GM04504 (cell line): ENCODE data around the gene C22orf31.
"Not testable (repeated sequence)": the region's sequence is repeated elsewhere in the genome, so short reads cannot be mapped to it uniquely, and the experiment has no call there.

Source experiments
- DNase-seq: peaks from one replicate; pipeline ENCODE4 v3.0.0-alpha.2; 2012; ENCODE audit warnings: low read depth

C22orf31 gene

GRCh38 chr22:29055192-29055830 is 6.3 kb downstream of the C22orf31 start:
- DNase-seq = no peak

- no peak for DNase-seq
Observed at GRCh38 chr22:29054251-29054767, 7.3 kb downstream of the C22orf31 start.

DNA sequence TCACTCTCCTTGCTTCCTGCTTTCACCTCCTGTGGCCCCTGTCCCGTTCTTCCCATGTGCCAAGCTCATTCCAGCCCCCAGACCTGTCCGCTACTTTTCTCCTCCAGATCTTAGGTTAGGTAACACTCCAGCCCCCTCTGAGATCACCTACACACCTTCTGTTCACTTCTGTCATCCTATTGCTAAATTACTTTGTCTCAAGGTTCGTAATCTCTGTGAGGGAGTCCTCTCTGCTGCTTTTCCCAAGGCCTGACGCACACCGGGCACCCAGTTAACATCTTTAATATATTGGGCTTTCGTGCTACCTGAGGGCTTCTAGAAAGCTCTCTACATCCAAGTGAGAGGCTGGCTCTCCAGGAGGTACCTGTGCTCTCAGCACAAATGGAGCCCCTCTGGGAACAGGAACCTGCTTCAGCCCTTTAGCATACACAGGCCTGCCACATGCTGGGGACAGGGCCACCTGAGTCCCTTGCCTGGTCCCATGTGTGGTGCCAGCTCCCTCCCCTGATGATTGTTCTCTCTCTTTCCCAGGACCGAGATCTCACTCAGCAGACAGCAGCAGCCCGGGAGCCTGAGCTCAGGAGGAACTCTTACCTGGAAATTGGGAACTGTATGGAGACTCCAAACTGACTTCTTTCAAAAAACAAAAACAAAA is 8.5 kb downstream of the C22orf31 start:
- DNase-seq = no peak

GRCh38 chr22:29050457-29050856 is 11.2 kb downstream of the C22orf31 start:
- no peak for DNase-seq

DNA sequence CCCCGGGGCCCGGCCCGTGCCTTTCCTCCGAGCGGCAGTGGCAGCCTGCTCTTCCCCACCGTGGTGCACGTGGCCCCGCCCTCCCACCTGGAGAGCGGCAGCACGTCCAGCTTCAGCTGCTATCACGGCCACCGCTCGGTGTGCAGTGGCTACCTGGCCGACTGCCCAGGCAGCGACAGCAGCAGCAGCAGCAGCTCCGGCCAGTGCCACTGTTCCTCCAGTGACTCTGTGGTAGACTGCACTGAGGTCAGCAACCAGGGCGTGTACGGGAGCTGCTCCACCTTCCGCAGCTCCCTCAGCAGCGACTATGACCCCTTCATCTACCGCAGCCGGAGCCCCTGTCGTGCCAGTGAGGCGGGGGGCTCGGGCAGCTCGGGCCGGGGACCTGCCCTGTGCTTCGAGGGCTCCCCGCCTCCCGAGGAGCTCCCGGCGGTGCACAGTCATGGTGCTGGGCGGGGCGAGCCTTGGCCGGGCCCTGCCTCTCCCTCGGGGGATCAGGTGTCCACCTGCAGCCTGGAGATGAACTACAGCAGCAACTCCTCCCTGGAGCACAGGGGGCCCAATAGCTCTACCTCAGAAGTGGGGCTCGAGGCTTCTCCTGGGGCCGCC is 11.9 kb downstream of the C22orf31 start:
- DNase-seq = no peak

GRCh38 chr22:29048822-29049654 is 12.6 kb downstream of the C22orf31 start:
- DNase-seq = no peak

- peak; percentile 51 for DNase-seq
Observed at GRCh38 chr22:29044657-29045176, 16.9 kb downstream of the C22orf31 start.

DNA sequence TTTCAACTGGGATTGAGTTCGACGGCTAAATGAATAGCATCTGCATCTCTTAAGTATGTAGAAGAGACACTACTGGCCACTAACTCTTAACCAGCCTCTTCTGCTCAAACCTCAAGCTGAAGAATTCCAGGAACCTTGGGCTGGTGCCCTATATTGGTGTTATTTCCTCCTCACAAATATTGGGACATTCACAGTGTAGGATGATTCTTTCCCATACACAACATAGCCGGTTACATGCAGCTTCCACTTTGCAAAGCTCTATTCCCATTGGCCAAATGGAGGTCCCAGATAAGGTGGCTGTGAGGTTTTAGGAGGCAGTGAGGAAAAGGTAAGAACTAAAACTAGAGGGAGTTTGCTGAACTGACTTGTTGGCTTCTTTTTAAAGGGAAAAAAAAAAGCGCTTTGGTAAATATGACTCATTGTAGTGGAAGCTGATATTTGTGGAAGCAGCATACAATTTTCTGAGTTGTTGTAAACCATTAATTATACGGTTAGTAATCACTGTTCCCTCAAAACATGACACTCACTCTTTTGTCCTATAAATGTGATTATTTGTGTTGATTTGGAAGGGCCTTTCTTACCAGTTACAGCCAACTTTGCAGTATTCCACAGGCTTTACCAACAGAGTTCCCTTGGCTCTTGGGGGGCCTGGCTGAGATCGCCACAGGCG is 17.6 kb downstream of the C22orf31 start:
- DNase-seq = peak; percentile 32

DNA sequence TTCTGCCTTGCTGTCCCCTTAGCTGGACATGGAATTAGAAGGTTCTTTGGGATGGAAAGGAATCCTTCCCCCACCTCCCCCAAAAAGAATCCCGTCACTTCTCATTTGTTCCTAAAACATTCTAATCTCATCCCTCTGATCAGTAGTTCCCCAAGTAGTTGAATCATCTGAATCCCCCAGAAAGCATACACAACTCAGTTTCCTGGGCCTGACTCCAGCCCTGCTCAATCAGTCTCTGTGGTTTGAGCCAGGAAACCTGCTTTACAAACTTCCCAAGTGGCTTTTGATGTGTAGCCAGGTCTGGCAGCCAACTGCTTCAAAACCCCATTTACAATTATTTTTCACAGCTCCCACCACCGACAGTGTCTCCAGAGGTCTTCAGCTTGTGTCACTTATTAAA is 20.2 kb downstream of the C22orf31 start:
- DNase-seq = no peak

- DNase-seq = peak; percentile 81
Observed at GRCh38 chr22:29040385-29041275, 21.0 kb downstream of the C22orf31 start.

DNA sequence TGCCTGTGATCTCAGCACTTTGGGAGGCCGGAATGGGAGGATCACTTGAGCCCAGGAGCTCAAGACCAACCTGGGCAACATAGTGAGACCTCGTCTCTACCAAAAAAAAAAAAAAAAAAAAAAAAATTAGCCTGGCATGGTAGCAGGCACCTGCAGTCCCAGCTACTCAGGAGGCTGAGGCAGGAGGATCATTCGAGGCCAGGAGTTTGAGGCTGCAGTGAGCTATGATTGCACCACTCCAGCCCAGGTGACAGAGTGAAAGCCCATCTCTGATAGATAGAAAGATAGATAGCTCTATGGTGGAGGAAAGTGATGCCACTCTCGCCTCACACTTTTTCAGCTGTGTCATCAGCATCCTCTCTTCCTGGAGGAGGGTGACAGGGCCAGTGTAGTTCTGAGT is 21.9 kb downstream of the C22orf31 start:
- DNase-seq = not testable (repeated sequence)

DNA sequence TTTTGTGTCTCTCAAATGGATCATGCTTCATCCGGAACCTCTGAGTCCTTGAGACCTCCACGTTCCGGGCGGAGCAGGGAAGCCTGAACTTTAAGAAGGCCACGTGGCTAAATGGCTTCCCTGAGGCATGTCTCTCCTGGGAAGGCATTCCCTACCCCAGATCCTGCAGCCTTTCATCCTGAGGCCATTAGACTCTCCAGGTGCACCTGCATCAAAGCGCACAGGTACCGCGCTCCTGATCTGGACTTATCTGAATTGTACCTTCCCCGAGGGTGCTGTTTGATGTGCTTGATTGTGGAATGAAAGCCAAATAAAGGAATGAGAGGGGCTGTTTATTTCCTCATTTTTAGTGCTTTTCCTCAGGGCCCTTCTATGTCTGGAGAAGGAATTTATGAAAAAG is 22.5 kb downstream of the C22orf31 start:
- no peak for DNase-seq

DNA sequence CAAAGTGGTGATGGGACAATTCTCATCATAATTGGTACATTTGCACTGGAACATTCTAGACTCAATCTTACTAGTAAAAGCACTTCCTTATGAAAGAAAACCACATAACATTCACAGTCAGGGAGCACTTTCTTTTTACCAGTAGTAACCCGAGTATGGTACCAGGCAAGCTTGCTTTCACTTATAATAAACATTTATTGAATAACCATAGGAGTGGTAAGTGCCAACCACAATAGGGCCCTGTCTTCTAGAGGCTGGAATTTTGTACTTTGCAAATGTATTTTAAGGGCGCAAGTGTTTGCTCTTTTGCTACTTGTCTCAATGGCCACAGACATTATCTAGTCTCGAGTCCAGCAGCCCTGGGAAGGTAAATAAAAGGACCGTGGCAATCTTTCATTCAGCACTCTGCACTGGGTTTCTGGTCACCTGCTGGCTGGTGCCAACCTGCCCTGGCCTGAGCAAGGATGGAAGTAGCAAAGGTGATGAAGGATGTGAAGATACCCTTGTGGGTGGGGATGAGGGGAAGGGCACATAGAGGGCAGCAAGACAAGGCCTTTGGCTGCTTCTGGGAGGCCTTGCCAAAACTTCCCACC is 24.2 kb downstream of the C22orf31 start:
- no peak for DNase-seq

DNA sequence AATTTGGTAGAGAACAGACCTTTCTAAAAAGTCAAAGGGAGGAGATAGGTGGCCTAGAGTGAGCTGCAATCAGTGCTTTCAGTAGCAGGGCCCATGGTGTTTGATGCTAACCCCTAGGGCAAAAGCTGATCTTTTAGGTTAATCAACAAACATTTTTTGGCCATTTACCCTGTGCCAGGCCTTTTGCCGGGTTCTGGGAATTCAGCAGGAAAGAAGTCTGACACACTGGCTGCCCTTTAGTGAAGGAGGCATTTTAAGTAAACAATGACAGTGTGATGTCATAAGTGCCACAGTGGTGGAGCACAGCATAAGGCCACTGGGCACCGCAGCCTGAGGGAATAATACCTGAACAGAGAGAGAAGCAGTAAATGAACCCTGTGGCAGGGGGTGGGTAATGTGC is 29.0 kb downstream of the C22orf31 start:
- no peak for DNase-seq

GRCh38 chr22:29032014-29032475 is 29.6 kb downstream of the C22orf31 start:
- no peak for DNase-seq

DNA sequence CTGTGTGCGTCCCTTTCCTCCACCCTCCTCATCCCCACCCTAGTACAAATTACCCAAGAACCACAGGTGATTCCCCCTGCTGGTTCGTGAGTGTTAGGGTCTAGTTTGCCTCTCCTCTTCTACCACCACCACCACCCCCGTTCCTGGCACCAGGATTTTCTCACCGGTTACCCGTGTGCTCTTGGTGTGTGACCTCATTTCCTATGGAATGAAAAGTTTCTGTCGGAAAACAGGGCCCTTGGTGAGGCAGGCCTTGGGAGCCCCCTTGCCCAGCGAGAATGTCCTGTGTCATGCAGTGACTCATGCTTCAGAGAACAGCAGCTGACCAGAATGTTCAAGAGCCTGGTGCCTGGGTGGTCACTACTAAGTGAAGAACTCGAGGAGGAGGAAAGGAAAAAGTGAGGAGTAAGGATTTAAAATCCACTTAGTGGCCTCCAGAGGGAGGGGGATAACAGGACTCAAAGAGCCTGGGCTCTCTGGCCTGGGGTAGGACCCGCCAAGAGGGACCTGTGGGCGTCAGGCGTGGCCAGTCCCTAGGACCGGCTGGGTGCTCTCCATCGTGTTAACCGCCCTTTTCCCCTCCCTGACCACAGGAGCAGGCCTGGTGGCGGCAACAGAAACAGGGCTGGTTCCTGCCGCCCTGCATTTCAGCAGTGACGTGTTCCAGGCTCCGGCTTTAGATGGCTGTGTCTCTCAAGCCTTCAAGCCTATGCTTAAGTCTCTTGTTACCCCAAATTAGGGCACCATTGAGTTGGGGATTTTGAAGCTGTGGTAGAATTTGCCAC is 30.2 kb downstream of the C22orf31 start:
- DNase-seq = peak; percentile 79

- DNase-seq = peak; percentile 30
Observed at GRCh38 chr22:29030618-29031226, 30.9 kb downstream of the C22orf31 start.

GRCh38 chr22:29030016-29030617 is 31.5 kb downstream of the C22orf31 start:
- no peak for DNase-seq
